Fibroblast of lung (primary cell): ENCODE measurements around the gene TTC27. TPM values are rescaled to one million over a fixed set of nuclear protein-coding genes. Genes with fewer than 3 reads are reported as not detected.

ENCODE experiments used
- DNase-seq, 2 donors: peaks; one replicate each; pipeline versions ENCODE4 v3.0.0 to v3.0.0-alpha.2; 2010; ENCODE audit warnings: low read depth in 2 of 2
- H2AFZ ChIP-seq: 2 replicates; pipeline ENCODE4 v1.5.1; 2012; ENCODE audit warnings: low read length, control low read depth, inconsistent platforms
- H3K27ac ChIP-seq: 2 replicates; pipeline ENCODE4 v1.5.1; 2011; ENCODE audit warnings: low read length, control low read depth; ENCODE audit not compliant: insufficient read depth
- H3K27me3 ChIP-seq: 2 replicates; pipeline ENCODE4 v1.5.1; 2011; ENCODE audit warnings: mild to moderate bottlenecking, low read length; ENCODE audit not compliant: control insufficient read depth, insufficient read depth
- H3K36me3 ChIP-seq: 2 replicates; pipeline ENCODE4 v1.5.1; 2011; ENCODE audit warnings: low read length; ENCODE audit not compliant: control insufficient read depth, insufficient read depth
- H3K4me1 ChIP-seq: 2 replicates; pipeline ENCODE4 v1.5.1; 2011; ENCODE audit warnings: low read length; ENCODE audit not compliant: control insufficient read depth, insufficient read depth; ENCODE audit errors: extremely low read depth
- H3K4me2 ChIP-seq: 2 replicates; pipeline ENCODE4 v1.5.1; 2011; ENCODE audit warnings: low read length, control low read depth; ENCODE audit not compliant: insufficient read depth; ENCODE audit errors: extremely low read depth
- H3K4me3 ChIP-seq, 4 experiments: fragments of 200-600 bp in 1 of 4; sonication (generic) in 1 of 4; replicated peaks in 1 of 4; 2 replicates each; pipeline ENCODE4 v1.5.1; 2011 to 2016; ENCODE audit warnings: low read length in 4 of 4, low read depth in 3 of 4, mild to moderate bottlenecking in 3 of 4, control low read depth in 2 of 4, inconsistent platforms in 1 of 4, mixed read lengths in 1 of 4; ENCODE audit not compliant: insufficient read depth in 1 of 4; ENCODE audit errors: control extremely low read depth in 1 of 4
- H3K79me2 ChIP-seq: 2 replicates; pipeline ENCODE4 v1.5.1; 2012; ENCODE audit warnings: mild to moderate bottlenecking, low read length, inconsistent platforms; ENCODE audit not compliant: control insufficient read depth, insufficient read depth
- H3K9ac ChIP-seq: 2 replicates; pipeline ENCODE4 v1.5.1; 2011; ENCODE audit warnings: mild to moderate bottlenecking, low read length, control low read depth; ENCODE audit not compliant: insufficient read depth
- H3K9me3 ChIP-seq: 2 replicates; pipeline ENCODE4 v1.5.1; 2012; ENCODE audit warnings: low read depth, low read length; ENCODE audit not compliant: control insufficient read depth, insufficient read depth
- H4K20me1 ChIP-seq: 2 replicates; pipeline ENCODE4 v1.5.1; 2011; ENCODE audit warnings: low read length; ENCODE audit not compliant: control insufficient read depth, insufficient read depth; ENCODE audit errors: extremely low read depth
- EZH2 ChIP-seq: IDR thresholded peaks from 2 replicates; pipeline ENCODE4 v1.5.1; 2012; ENCODE audit warnings: low read length, control low read depth, mild to moderate bottlenecking; ENCODE audit errors: missing control alignments
- polyA plus RNA-seq, 2 donors: library from polyadenylated mRNA; depleted of rRNA in 1 of 2; stranded (reverse) in 1 of 2; unstranded in 1 of 2; fragments of >200 nt; gene quantifications; 2 replicates each; pipeline ENCODE4 v1.2.1, GENCODE V29; 2011 to 2012; ENCODE audit warnings: missing spikeins in 1 of 2
- total RNA-seq: library from RNA; depleted of rRNA; stranded (reverse); fragments of >200 nt; gene quantifications from 2 replicates; pipeline ENCODE4 v1.2.1, GENCODE V29; 2014
- TF ChIP-seq, protein P1 (sequence below), 2 donors: IDR thresholded peaks in 1 of 2; conservative IDR thresholded peaks in 1 of 2; 1 replicate in 1 of 2; 2 replicates in 1 of 2; pipeline ENCODE4 v1.5.1; 2011 to 2012; ENCODE audit warnings: low read length in 2 of 2, control low read depth in 1 of 2, inconsistent platforms in 1 of 2, low read depth in 1 of 2, mild to moderate bottlenecking in 1 of 2

TTC27 gene
- total and polyA plus RNA-seq, 2 donors (not counting 1 experiment from before 2014, with no cell fraction given), result 15.7 to 19.3 TPM

DNA sequence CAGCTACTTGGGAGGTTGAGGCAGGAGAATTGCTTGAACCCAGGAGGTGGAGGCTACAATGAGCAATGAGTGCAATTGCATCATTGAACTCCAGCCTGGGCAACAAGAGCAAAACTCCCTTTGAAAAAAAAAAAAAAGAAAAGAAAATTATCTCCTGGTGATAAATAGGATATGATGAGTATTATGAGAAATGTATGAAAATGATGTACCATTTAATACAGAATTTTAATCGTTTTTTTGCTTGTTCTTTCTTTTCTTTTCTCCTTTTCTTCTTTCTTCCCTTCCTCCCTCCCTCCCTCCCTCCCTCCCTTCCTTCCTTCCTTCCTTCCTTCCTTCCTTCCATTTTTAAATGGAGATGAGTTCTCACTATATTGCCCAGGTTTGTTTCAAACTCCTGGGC, 40.4 kb downstream of the TTC27 start:
- H3K79me2 ChIP-seq, result no peaks in the 10 kb centered on the region
- H3K4me1 ChIP-seq, result no peaks in the 10 kb centered on the region
- no peak overlapping the region for H3K4me2 ChIP-seq
- H2AFZ ChIP-seq, result no peak overlapping the region
- no peaks in the 10 kb centered on the region for H3K27me3 ChIP-seq
- no peak for DNase-seq
- TF ChIP-seq, protein P1, sequence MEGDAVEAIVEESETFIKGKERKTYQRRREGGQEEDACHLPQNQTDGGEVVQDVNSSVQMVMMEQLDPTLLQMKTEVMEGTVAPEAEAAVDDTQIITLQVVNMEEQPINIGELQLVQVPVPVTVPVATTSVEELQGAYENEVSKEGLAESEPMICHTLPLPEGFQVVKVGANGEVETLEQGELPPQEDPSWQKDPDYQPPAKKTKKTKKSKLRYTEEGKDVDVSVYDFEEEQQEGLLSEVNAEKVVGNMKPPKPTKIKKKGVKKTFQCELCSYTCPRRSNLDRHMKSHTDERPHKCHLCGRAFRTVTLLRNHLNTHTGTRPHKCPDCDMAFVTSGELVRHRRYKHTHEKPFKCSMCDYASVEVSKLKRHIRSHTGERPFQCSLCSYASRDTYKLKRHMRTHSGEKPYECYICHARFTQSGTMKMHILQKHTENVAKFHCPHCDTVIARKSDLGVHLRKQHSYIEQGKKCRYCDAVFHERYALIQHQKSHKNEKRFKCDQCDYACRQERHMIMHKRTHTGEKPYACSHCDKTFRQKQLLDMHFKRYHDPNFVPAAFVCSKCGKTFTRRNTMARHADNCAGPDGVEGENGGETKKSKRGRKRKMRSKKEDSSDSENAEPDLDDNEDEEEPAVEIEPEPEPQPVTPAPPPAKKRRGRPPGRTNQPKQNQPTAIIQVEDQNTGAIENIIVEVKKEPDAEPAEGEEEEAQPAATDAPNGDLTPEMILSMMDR (conservative IDR thresholded peaks at IDR 0.05 in 1 of 2, IDR thresholded peaks at IDR 0.05 in 1 of 2; ENCODE audit: low read depth in 1 of 2, low read length in 2 of 2), result no peak
- TF ChIP-seq EZH2, result no peak
- H3K36me3 ChIP-seq, result no peaks in the 10 kb centered on the region
- H3K4me3 ChIP-seq, result no peak overlapping the region
- no peaks in the 10 kb centered on the region for H4K20me1 ChIP-seq
- no peak overlapping the region for H3K27ac ChIP-seq
- H3K9me3 ChIP-seq, result no peaks in the 10 kb centered on the region
- no peak overlapping the region for H3K9ac ChIP-seq

DNA sequence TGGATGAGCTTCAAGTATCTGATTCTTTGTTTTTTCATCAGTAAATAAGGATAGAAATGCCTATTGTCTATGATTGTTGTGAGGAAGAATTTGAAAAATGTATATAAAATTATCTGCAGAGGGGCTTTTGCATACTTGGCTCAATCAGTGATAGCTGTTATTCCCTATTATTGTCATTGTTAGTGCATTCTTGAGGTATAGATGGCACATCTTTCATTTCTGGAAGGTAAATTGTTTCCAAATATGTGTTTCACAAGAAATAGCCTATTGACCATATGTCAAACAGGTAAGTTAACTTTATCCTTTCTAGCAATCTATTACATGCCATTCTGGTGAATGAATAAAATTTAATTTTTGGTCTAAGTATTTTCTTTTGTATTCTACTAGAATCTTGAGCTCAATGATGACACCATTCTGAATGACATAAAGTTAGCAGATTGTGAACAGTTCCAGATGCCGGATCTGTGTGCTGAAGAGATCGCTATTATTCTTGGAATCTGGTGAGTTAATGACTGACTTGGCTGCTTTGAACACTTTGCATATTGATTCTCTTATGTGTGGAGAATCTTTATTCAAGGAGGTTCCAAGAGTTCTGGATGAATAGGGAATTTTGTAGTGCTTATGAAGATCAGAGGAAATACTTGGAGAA, 44.2 kb downstream of the TTC27 start:
- H3K4me2 ChIP-seq, result no peak overlapping the region
- H4K20me1 ChIP-seq, result no peaks in the 10 kb centered on the region
- no peak for TF ChIP-seq EZH2
- TF ChIP-seq, protein P1 (conservative IDR thresholded peaks at IDR 0.05 in 1 of 2, IDR thresholded peaks at IDR 0.05 in 1 of 2; ENCODE audit: low read depth in 1 of 2, low read length in 2 of 2), result no peak
- H3K4me3 ChIP-seq, result no peak overlapping the region
- H2AFZ ChIP-seq, result no peak overlapping the region
- no peaks in the 10 kb centered on the region for H3K79me2 ChIP-seq
- no peaks in the 10 kb centered on the region for H3K27me3 ChIP-seq
- H3K9ac ChIP-seq, result no peak overlapping the region
- H3K9me3 ChIP-seq, result no peaks in the 10 kb centered on the region
- no peak overlapping the region for H3K27ac ChIP-seq
- no peaks in the 10 kb centered on the region for H3K36me3 ChIP-seq
- no peaks in the 10 kb centered on the region for H3K4me1 ChIP-seq
- DNase-seq, result no peak

DNA sequence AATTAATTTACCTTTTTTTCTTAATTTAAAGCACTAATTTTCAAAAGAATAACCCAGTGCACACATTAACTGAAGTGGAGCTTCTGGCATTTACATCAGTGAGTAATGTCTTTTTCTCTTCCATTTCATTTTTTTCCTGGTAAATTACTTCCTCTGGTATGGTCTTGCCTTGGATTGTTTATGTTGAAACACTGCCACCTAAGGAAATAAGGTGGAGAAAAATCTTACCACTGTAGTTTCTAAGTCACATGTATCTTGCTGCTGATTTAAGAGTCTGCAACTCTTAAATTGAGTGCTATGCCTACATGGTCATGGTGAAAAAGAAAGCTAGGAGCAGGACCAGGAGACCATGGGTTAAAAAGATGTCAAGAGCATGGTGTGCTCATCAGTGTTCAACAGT, 51.0 kb downstream of the TTC27 start:
- H3K27ac ChIP-seq, result no peak overlapping the region
- no peaks in the 10 kb centered on the region for H3K4me1 ChIP-seq
- no peak overlapping the region for H3K4me2 ChIP-seq
- H2AFZ ChIP-seq, result no peak overlapping the region
- no peaks in the 10 kb centered on the region for H4K20me1 ChIP-seq
- no peaks in the 10 kb centered on the region for H3K27me3 ChIP-seq
- H3K9me3 ChIP-seq, result no peaks in the 10 kb centered on the region
- H3K4me3 ChIP-seq, result no peak overlapping the region
- no peaks in the 10 kb centered on the region for H3K36me3 ChIP-seq
- H3K9ac ChIP-seq, result no peak overlapping the region
- peak; percentile 81 to 83 for DNase-seq
- no peaks in the 10 kb centered on the region for H3K79me2 ChIP-seq
- no peak for TF ChIP-seq EZH2
- TF ChIP-seq, protein P1 (conservative IDR thresholded peaks at IDR 0.05 in 1 of 2, IDR thresholded peaks at IDR 0.05 in 1 of 2; ENCODE audit: low read depth in 1 of 2, low read length in 2 of 2), result no peak
